ENCODE data around the gene ZNF460.

- TF ChIP-seq CTCF (IDR thresholded peaks at IDR 0.05) (no peak), POLR2A (IDR thresholded peaks at IDR 0.05) (no peak)
Observed at GRCh38 chr19:57308514-57308913, 28.2 kb downstream of the ZNF460 start.
